Panc1 (cell line): ENCODE measurements around the gene TRPC6. TPM values are rescaled to one million over a fixed set of nuclear protein-coding genes. Genes with fewer than 3 reads are reported as not detected.

Experiments used
- ATAC-seq: fragments of 200-7000 bp; cut with Tn5 transposase; 2 replicates; pipeline ENCODE4 v1.9.1; 2020; ENCODE audit warnings: mild to moderate bottlenecking, moderate library complexity
- BruUV-seq: library from RNA; stranded (reverse); fragments of 400-500 nt; replicated peaks from 2 replicates; lab custom pipeline; 2021; lab: Mats Ljungman, UMichigan
- CTCF ChIA-PET: fragments of 300-600 bp; sonication (Branson Sonifier 250); formaldehyde crosslinking; loops from one replicate; lab custom pipeline; 2022; ENCODE audit warnings: antibody characterized with exemption; lab: Charles Lee
- POLR2A ChIA-PET: fragments of 300-600 bp; sonication (Branson Sonifier 250); formaldehyde crosslinking; loops from one replicate; lab custom pipeline; 2022; ENCODE audit warnings: antibody characterized with exemption; lab: Charles Lee
- DNase-seq: peaks from one replicate; pipeline ENCODE4 v3.0.0-alpha.2; 2010; ENCODE audit warnings: low read depth, low spot score
- H3K27ac ChIP-seq: 2 replicates; pipeline ENCODE4 v1.5.1; 2011; ENCODE audit warnings: mild to moderate bottlenecking, low read length, inconsistent platforms
- H3K27me3 ChIP-seq: fragments of 200-500 bp; sonication (Bioruptor generic); 2 replicates; pipeline ENCODE4 v1.6.0; 2014; ENCODE audit warnings: low read length, inconsistent platforms; ENCODE audit not compliant: control insufficient read depth, insufficient read depth
- H3K36me3 ChIP-seq: fragments of 200-500 bp; sonication (Bioruptor generic); 2 replicates; pipeline ENCODE4 v1.5.1; 2014; ENCODE audit warnings: inconsistent platforms, mild to moderate bottlenecking, low read length, moderate library complexity; ENCODE audit not compliant: control insufficient read depth, insufficient read depth
- H3K4me1 ChIP-seq: 2 replicates; pipeline ENCODE4 v1.5.1; 2011; ENCODE audit warnings: inconsistent platforms, mild to moderate bottlenecking, low read length, moderate library complexity; ENCODE audit not compliant: control insufficient read depth, insufficient read depth
- H3K4me3 ChIP-seq, 2 experiments: 2 replicates each; pipeline ENCODE4 v1.5.1; 2011 to 2012; ENCODE audit warnings: low read depth in 2 of 2, low read length in 2 of 2, mild to moderate bottlenecking in 2 of 2, inconsistent platforms in 1 of 2, moderate library complexity in 1 of 2
- H3K9me3 ChIP-seq: fragments of 200-500 bp; sonication (Bioruptor generic); 2 replicates; pipeline ENCODE4 v1.5.1; 2014; ENCODE audit warnings: low read depth, mild to moderate bottlenecking, inconsistent platforms, low read length, moderate library complexity; ENCODE audit not compliant: control insufficient read depth, insufficient read depth
- POLR2AphosphoS5 ChIP-seq: IDR thresholded peaks from 2 replicates; pipeline ENCODE4 v1.6.1; 2012; ENCODE audit warnings: mild to moderate bottlenecking, low read depth, low read length, moderate library complexity
- SIN3A ChIP-seq: IDR thresholded peaks from 2 replicates; pipeline ENCODE4 v1.6.1; 2012; ENCODE audit warnings: low read depth, mild to moderate bottlenecking, low read length, moderate library complexity, borderline replicate concordance; ENCODE audit not compliant: insufficient read depth
- TCF7L2 ChIP-seq: IDR thresholded peaks from 2 replicates; pipeline ENCODE4 v1.6.1; 2011; ENCODE audit warnings: mild to moderate bottlenecking, low read depth, low read length, inconsistent platforms
- in situ Hi-C: cut with HindIII; loops from 2 replicates; pipeline ENCODE4 v1.10.0; 2016; ENCODE audit warnings: low sequenced_read_pairs, low pct_unique_long_range_greater_than_20kb
- intact Hi-C: fragments of 100-400 bp; cut with micrococcal nuclease; formaldehyde crosslinking; loops from one replicate; pipeline ENCODE4 v1.10.0; 2022; ENCODE audit not compliant: unreplicated experiment
- total RNA-seq: library from RNA; stranded (reverse); gene quantifications from one replicate; pipeline ENCODE4 v1.2.1, GENCODE V29; 2021; ENCODE audit not compliant: unreplicated experiment
- TF ChIP-seq, protein P1 (sequence below), 2 experiments: IDR thresholded peaks; 2 replicates each; pipeline ENCODE4 v1.6.1; 2011 to 2012; ENCODE audit warnings: low read depth in 2 of 2, control low read depth in 1 of 2, low read length in 1 of 2, mild to moderate bottlenecking in 1 of 2, moderate library complexity in 1 of 2; ENCODE audit not compliant: insufficient read depth in 1 of 2
- TF ChIP-seq, protein P2 (sequence below): fragments of 450-650 bp; IDR thresholded peaks from 2 replicates; pipeline ENCODE4 v1.5.1; 2017; ENCODE audit warnings: mild to moderate bottlenecking

TRPC6 gene
- total RNA-seq, 1 experiment from 2014 or later, result not detected

DNA sequence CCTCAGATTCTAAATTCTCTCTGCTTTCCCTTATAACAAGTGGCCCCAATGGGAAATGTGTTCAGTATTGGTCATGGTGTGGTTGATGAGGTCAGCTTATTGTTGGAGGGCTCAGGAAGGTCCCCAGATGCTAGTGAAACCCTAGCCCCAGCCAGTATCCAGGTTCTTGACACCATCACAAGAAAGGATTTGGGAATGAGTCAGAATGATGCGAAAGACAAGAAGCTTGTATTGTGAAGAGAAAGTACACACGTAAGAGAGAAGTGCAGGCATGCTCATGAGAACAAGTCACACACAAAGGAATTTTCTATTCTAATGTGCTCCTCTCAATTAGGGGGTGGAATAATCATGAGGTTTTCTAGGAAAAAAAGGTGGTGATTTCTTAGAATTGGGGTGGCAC is 34.9 kb upstream of the TRPC6 start:
- Histone ChIP-seq H3K4me3 (no peak overlapping the region), H3K27me3 (0 out of 2 replicates have a peak, but pooled peaks cover 2% of the 10 kb centered on the region), H3K36me3 (no peaks in the 10 kb centered on the region), H3K4me1 (no peaks in the 10 kb centered on the region), H3K9me3 (no peaks in the 10 kb centered on the region), H3K27ac (no peak overlapping the region)
- ChIA-PET POLR2A (no interaction called here), CTCF (no interaction called here)
- in situ Hi-C loops (no loop called here), intact Hi-C loops (no loop called here)
- ATAC-seq (no peak), DNase-seq (no peak)
- BruUV-seq, result no TSS peak
- no peak for TF ChIP-seq SIN3A
- TF ChIP-seq, protein P1, sequence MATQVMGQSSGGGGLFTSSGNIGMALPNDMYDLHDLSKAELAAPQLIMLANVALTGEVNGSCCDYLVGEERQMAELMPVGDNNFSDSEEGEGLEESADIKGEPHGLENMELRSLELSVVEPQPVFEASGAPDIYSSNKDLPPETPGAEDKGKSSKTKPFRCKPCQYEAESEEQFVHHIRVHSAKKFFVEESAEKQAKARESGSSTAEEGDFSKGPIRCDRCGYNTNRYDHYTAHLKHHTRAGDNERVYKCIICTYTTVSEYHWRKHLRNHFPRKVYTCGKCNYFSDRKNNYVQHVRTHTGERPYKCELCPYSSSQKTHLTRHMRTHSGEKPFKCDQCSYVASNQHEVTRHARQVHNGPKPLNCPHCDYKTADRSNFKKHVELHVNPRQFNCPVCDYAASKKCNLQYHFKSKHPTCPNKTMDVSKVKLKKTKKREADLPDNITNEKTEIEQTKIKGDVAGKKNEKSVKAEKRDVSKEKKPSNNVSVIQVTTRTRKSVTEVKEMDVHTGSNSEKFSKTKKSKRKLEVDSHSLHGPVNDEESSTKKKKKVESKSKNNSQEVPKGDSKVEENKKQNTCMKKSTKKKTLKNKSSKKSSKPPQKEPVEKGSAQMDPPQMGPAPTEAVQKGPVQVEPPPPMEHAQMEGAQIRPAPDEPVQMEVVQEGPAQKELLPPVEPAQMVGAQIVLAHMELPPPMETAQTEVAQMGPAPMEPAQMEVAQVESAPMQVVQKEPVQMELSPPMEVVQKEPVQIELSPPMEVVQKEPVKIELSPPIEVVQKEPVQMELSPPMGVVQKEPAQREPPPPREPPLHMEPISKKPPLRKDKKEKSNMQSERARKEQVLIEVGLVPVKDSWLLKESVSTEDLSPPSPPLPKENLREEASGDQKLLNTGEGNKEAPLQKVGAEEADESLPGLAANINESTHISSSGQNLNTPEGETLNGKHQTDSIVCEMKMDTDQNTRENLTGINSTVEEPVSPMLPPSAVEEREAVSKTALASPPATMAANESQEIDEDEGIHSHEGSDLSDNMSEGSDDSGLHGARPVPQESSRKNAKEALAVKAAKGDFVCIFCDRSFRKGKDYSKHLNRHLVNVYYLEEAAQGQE (IDR thresholded peaks at IDR 0.05; ENCODE audit: insufficient read depth in 1 of 2, low read depth in 2 of 2, low read length in 1 of 2), result no peak
- no peak for TF ChIP-seq POLR2AphosphoS5
- TF ChIP-seq, protein P2, sequence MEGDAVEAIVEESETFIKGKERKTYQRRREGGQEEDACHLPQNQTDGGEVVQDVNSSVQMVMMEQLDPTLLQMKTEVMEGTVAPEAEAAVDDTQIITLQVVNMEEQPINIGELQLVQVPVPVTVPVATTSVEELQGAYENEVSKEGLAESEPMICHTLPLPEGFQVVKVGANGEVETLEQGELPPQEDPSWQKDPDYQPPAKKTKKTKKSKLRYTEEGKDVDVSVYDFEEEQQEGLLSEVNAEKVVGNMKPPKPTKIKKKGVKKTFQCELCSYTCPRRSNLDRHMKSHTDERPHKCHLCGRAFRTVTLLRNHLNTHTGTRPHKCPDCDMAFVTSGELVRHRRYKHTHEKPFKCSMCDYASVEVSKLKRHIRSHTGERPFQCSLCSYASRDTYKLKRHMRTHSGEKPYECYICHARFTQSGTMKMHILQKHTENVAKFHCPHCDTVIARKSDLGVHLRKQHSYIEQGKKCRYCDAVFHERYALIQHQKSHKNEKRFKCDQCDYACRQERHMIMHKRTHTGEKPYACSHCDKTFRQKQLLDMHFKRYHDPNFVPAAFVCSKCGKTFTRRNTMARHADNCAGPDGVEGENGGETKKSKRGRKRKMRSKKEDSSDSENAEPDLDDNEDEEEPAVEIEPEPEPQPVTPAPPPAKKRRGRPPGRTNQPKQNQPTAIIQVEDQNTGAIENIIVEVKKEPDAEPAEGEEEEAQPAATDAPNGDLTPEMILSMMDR, result no peak
- no peak for TF ChIP-seq TCF7L2

DNA sequence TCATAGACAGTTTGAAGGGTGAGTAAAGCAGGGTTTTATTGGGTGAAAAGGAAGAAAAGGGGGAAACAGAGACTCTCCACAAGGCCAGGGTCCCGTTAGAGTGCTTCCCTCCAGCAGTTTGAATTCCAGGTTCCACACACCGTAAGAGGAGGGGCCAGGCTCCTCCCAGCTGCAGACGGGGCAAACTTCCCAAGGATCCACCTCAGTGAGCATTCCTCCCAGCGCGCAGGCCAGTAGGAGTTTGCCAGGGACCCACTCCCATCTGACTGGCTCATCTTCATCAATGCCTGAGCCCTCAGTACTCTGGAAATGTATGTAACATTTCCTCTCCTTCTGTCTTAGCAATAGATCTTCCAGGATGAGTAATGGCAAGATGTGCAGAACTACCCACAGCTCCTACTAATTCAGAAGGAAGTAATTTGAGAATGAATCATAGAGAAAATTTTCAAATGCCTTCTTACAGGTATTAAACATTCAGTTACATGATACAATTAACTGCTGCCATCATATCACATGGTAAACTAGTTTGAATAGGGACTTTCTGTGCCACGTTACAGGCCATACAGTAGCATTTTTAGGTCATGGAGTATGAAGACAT is 34.0 kb upstream of the TRPC6 start:
- no peak overlapping the region for H3K4me3 ChIP-seq
- BruUV-seq, result no TSS peak
- no peaks in the 10 kb centered on the region for H3K4me1 ChIP-seq
- TF ChIP-seq TCF7L2, result no peak
- TF ChIP-seq, protein P2, result no peak
- TF ChIP-seq POLR2AphosphoS5, result no peak
- no peak for TF ChIP-seq SIN3A
- TF ChIP-seq, protein P1 (IDR thresholded peaks at IDR 0.05; ENCODE audit: insufficient read depth in 1 of 2, low read depth in 2 of 2, low read length in 1 of 2), result no peak
- ChIA-PET CTCF (no interaction called here), POLR2A (no interaction called here)
- in situ Hi-C loops (no loop called here), intact Hi-C loops (no loop called here)
- no peaks in the 10 kb centered on the region for H3K9me3 ChIP-seq
- H3K27ac ChIP-seq, result no peak overlapping the region
- DNase-seq, result no peak
- ATAC-seq, result no peak
- H3K36me3 ChIP-seq, result no peaks in the 10 kb centered on the region
- 0 out of 2 replicates have a peak, but pooled peaks cover 2% of the 10 kb centered on the region for H3K27me3 ChIP-seq
